Activated T-cell treated with anti-CD3 and anti-CD28 coated beads, Interleukin-2, amount 50 U/mL, for 4 hours (primary cell): ENCODE measurements around the gene FRMD6. TPM values are rescaled to one million over a fixed set of nuclear protein-coding genes. Genes with fewer than 3 reads are reported as not detected.

Experiments
- ATAC-seq, 2 donors: fragments of 200-7000 bp; cut with Tn5 transposase; one replicate each; pipeline ENCODE4 v1.10.0; 2021
- DNase-seq: peaks from one replicate; pipeline ENCODE4 v3.0.0-alpha.2; 2020
- H3K27me3 Mint-ChIP-seq: one replicate; pipeline ENCODE4 v1.8.0; 2021; ENCODE audit warnings: low read depth, mixed read lengths
- H3K36me3 Mint-ChIP-seq: one replicate; pipeline ENCODE4 v1.8.0; 2022; ENCODE audit warnings: mixed read lengths; ENCODE audit not compliant: insufficient read depth
- H3K4me1 Mint-ChIP-seq: one replicate; pipeline ENCODE4 v1.8.0; 2021; ENCODE audit warnings: low read depth, mixed read lengths
- H3K4me3 Mint-ChIP-seq: one replicate; pipeline ENCODE4 v1.8.0; 2021; ENCODE audit warnings: mild to moderate bottlenecking, moderate library complexity, mixed read lengths
- H3K9me3 Mint-ChIP-seq: one replicate; pipeline ENCODE4 v1.8.0; 2021; ENCODE audit warnings: mixed read lengths
- total RNA-seq, 3 donors: library from RNA; stranded (reverse); gene quantifications; one replicate each; pipeline ENCODE4 v1.2.1, GENCODE V29; 2021

The FRMD6 gene
- 1 to 10 TPM; 2.2 to 4.8 (median 3.1) TPM for total RNA-seq

DNA sequence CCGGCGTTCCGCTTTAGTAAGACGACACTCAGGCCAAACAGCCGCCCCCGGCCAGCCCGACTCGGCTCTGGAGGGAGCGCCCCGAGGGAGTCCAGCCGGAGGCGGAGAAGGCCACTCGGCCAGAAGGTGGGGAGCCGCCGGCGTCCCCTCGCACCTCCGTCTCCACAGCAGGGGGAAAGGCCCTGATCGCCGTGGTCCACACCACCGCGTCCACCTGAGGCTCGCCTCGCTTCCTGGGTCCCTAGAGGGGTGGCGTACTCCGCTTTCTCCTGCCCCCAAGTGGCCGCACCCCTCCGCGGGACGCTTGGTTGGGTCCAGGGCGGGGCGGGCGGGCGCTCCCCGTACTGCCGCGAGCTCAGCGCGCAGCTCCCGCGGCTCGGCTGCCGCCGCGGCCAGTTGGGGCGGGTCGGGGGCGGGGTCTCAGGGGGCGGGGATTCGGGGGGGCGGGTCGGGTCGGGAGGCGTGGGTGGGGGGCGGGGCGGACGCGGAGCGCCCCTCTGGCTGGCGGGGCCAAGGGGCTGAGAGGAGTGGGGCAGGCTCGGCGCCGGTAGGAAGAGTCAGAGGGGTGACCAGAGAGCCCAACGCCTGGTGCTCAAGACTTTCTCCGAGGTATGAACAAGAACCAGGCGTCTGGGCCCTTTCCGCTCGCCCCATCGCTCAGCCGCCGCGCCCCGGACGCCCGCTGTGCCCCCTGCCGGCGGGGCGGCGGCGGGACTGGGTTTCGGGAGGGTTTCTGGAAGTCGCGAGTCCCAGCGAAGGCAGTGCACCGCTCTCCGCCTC is at the start of gene FRMD6:
TSS of gene FRMD6 (plus strand) at position 523 of the 780 bp plus-strand sequence. CDS start 37,927 bp downstream, outside the sequence.
- peak; percentile 87 for ATAC-seq
- Mint-ChIP-seq H3K4me1 (peaks cover 13% of the 10 kb centered on the region), H3K27me3 (peaks cover 27% of the 10 kb centered on the region), H3K4me3 (peak within 1 kb of the TSS; percentile 80), H3K9me3 (no peaks in the 10 kb centered on the region), H3K36me3 (no peaks in the 10 kb centered on the region)
- DNase-seq = peak; percentile 67

- ATAC-seq (no peak), DNase-seq (no peak)
- Mint-ChIP-seq H3K36me3 (no peaks in the 10 kb centered on the region), H3K9me3 (no peaks in the 10 kb centered on the region), H3K27me3 (peaks cover 15% of the 10 kb centered on the region), H3K4me1 (no peaks in the 10 kb centered on the region), H3K4me3 (no peak overlapping the region)
These were observed 49.4 kb upstream of the FRMD6 start for GRCh38 chr14:51602310-51602709.

- DNase-seq = no peak
- no peak for ATAC-seq
- H3K4me3 Mint-ChIP-seq = no peak overlapping the region
- no peaks in the 10 kb centered on the region for H3K9me3 Mint-ChIP-seq
- no peaks in the 10 kb centered on the region for H3K4me1 Mint-ChIP-seq
- peaks cover 19% of the 10 kb centered on the region for H3K27me3 Mint-ChIP-seq
- H3K36me3 Mint-ChIP-seq = no peaks in the 10 kb centered on the region
These were observed 48.2 kb upstream of the FRMD6 start for GRCh38 chr14:51603495-51603894.

GRCh38 chr14:51604073-51604472 is 47.6 kb upstream of the FRMD6 start:
- Mint-ChIP-seq H3K36me3 (no peaks in the 10 kb centered on the region), H3K4me1 (no peaks in the 10 kb centered on the region), H3K4me3 (no peak overlapping the region), H3K9me3 (no peaks in the 10 kb centered on the region), H3K27me3 (peaks cover 21% of the 10 kb centered on the region)
- ATAC-seq (no peak), DNase-seq (no peak)

GRCh38 chr14:51605575-51605974 is 46.1 kb upstream of the FRMD6 start:
- H3K27me3 Mint-ChIP-seq = peaks cover 21% of the 10 kb centered on the region
- ATAC-seq = no peak

DNA sequence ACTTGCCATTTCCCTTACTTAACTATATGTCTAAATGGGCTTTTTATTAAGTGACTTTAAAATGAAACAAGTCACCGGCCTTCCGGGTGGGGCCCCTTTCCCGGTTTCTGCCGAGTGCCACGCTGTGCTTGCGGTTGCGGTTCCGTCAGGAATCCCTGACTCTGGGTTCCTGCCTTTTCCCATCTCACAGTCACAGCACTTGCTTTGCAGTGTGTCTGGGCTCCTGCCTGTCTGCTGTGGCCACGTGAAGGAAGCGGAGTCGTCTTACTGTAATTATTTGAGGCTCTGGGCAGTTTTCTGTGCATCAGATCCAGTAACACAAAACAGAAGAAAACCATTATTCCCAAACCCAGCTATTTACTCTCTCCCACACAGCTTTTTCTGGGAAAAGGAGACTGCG is 44.0 kb upstream of the FRMD6 start:
- DNase-seq (no peak), ATAC-seq (no peak)
- Mint-ChIP-seq H3K4me1 (peaks cover 2% of the 10 kb centered on the region), H3K27me3 (peaks cover 15% of the 10 kb centered on the region), H3K4me3 (no peak overlapping the region), H3K9me3 (no peaks in the 10 kb centered on the region), H3K36me3 (no peaks in the 10 kb centered on the region)

More at GRCh38 chr14:51605575-51605974, 46.1 kb upstream of the FRMD6 start:
- Mint-ChIP-seq H3K9me3 (no peaks in the 10 kb centered on the region), H3K4me3 (no peak overlapping the region), H3K4me1 (no peaks in the 10 kb centered on the region), H3K36me3 (no peaks in the 10 kb centered on the region)
- no peak for DNase-seq

- ATAC-seq (no peak), DNase-seq (no peak)
- Mint-ChIP-seq H3K4me1 (peaks cover 2% of the 10 kb centered on the region), H3K9me3 (no peaks in the 10 kb centered on the region), H3K36me3 (no peaks in the 10 kb centered on the region), H3K27me3 (peaks cover 9% of the 10 kb centered on the region), H3K4me3 (no peak overlapping the region)
These were observed 42.3 kb upstream of the FRMD6 start for GRCh38 chr14:51609251-51609954.

GRCh38 chr14:51609955-51610283 is 41.8 kb upstream of the FRMD6 start:
- H3K36me3 Mint-ChIP-seq = no peaks in the 10 kb centered on the region
- H3K27me3 Mint-ChIP-seq = peaks cover 6% of the 10 kb centered on the region
- no peak for DNase-seq
- no peaks in the 10 kb centered on the region for H3K9me3 Mint-ChIP-seq
- ATAC-seq = no peak
- H3K4me3 Mint-ChIP-seq = no peak overlapping the region
- H3K4me1 Mint-ChIP-seq = peaks cover 2% of the 10 kb centered on the region

DNA sequence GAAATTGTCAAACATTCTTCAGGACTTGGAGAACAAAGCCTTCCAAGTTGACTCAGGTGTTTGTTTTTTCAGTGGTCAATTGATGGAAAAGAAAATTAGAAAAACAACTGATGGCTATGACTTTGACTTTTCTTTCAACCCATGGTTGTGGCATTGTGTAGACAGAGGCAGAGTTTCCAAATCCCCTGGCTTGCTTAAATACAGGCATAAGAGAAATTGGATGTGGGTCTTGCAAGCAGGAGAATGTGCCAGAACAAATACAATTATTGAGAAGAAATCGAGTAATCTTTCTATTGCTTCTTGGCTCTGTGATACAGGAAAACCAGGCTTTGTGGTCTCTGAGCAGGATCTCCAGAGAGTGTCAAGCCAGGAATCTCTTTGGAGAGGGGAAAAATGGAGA is 40.9 kb upstream of the FRMD6 start:
- Mint-ChIP-seq H3K27me3 (peaks cover 6% of the 10 kb centered on the region), H3K4me1 (peaks cover 2% of the 10 kb centered on the region), H3K36me3 (no peaks in the 10 kb centered on the region), H3K9me3 (no peaks in the 10 kb centered on the region), H3K4me3 (no peak overlapping the region)
- DNase-seq (no peak), ATAC-seq (no peak)

- Mint-ChIP-seq H3K4me3 (no peak overlapping the region), H3K9me3 (no peaks in the 10 kb centered on the region), H3K36me3 (no peaks in the 10 kb centered on the region), H3K4me1 (peaks cover 2% of the 10 kb centered on the region), H3K27me3 (peaks cover 9% of the 10 kb centered on the region)
- ATAC-seq (peak; percentile 56 to 71), DNase-seq (no peak)
These were observed 39.3 kb upstream of the FRMD6 start for GRCh38 chr14:51612449-51612848.

- H3K27me3 Mint-ChIP-seq = peaks cover 7% of the 10 kb centered on the region
- ATAC-seq (no peak), DNase-seq (no peak)
- H3K36me3 Mint-ChIP-seq = no peaks in the 10 kb centered on the region
- H3K9me3 Mint-ChIP-seq = no peaks in the 10 kb centered on the region
- peaks cover 2% of the 10 kb centered on the region for H3K4me1 Mint-ChIP-seq
- H3K4me3 Mint-ChIP-seq = no peak overlapping the region
These were observed 38.3 kb upstream of the FRMD6 start for GRCh38 chr14:51613416-51613815.

GRCh38 chr14:51614707-51615106 is 37.0 kb upstream of the FRMD6 start:
- Mint-ChIP-seq H3K9me3 (no peaks in the 10 kb centered on the region), H3K4me1 (peaks cover 2% of the 10 kb centered on the region), H3K4me3 (no peak overlapping the region), H3K27me3 (peaks cover 6% of the 10 kb centered on the region), H3K36me3 (no peaks in the 10 kb centered on the region)
- peak; percentile 63 to 76 for ATAC-seq
- DNase-seq = no peak

GRCh38 chr14:51616256-51616655 is 35.5 kb upstream of the FRMD6 start:
- no peaks in the 10 kb centered on the region for H3K9me3 Mint-ChIP-seq
- H3K36me3 Mint-ChIP-seq = no peaks in the 10 kb centered on the region
- peaks cover 2% of the 10 kb centered on the region for H3K4me1 Mint-ChIP-seq
- H3K4me3 Mint-ChIP-seq = no peak overlapping the region
- peaks cover 6% of the 10 kb centered on the region for H3K27me3 Mint-ChIP-seq
- DNase-seq = no peak
- no peak for ATAC-seq

- H3K36me3 Mint-ChIP-seq = no peaks in the 10 kb centered on the region
- H3K4me3 Mint-ChIP-seq = no peak overlapping the region
- H3K4me1 Mint-ChIP-seq = peaks cover 2% of the 10 kb centered on the region
- peaks cover 6% of the 10 kb centered on the region for H3K27me3 Mint-ChIP-seq
- ATAC-seq = no peak
- no peak for DNase-seq
- no peaks in the 10 kb centered on the region for H3K9me3 Mint-ChIP-seq
These were observed 34.8 kb upstream of the FRMD6 start for GRCh38 chr14:51616724-51617409.
